Measurements from ENCODE around the gene ABI1. TPM values are rescaled to one million over a fixed set of nuclear protein-coding genes. Genes with fewer than 3 reads are reported as not detected.

The ABI1 gene
- total and polyA plus RNA-seq, 2 of the 13 experiments (the other 11 are each of a cell fraction or from before 2014, with no cell fraction given), result 20.9 to 22.9 TPM

GRCh38 chr10:26697163-26697921 is 163.4 kb downstream of the ABI1 start, which contains the start of gene PDSS1 (continued):
- TF ChIP-seq GATA4 (IDR thresholded peaks at IDR 0.05; ENCODE audit: borderline replicate concordance, low read depth) (no peak), SAP130 (CRISPR knock-in tag; IDR thresholded peaks at IDR 0.05; ENCODE audit: low read depth) (peak; percentile 90), GABPB1 (CRISPR knock-in tag; IDR thresholded peaks at IDR 0.05) (peak; percentile 97), REL (CRISPR knock-in tag; conservative IDR thresholded peaks at IDR 0.05) (no peak), E2F5 (CRISPR knock-in tag; conservative IDR thresholded peaks at IDR 0.05) (no peak; the same call in 1 of the 2 replicates), ZIK1 (CRISPR knock-in tag; IDR thresholded peaks at IDR 0.05; ENCODE audit: borderline replicate concordance, low read depth) (no peak), ZC3H4 (CRISPR knock-in tag; IDR thresholded peaks at IDR 0.05; ENCODE audit: borderline replicate concordance) (no peak), ZC3H13 (CRISPR knock-in tag; IDR thresholded peaks at IDR 0.05) (0 out of 2 replicates have a peak, but pooled peaks have one; percentile 49), ZNF670 (CRISPR knock-in tag; IDR thresholded peaks at IDR 0.05; ENCODE audit: borderline replicate concordance) (0 out of 2 replicates have a peak, but pooled peaks have one; percentile 44), RBM39 (IDR thresholded peaks at IDR 0.05; ENCODE audit: low read depth, low read length, poor library complexity, severe bottlenecking) (peak; percentile 80), ZMYM2 (CRISPR knock-in tag; IDR thresholded peaks at IDR 0.05) (no peak), ZNF761 (CRISPR knock-in tag; conservative IDR thresholded peaks at IDR 0.05) (no peak; the same call in 1 of the 2 replicates), ZNF253 (CRISPR knock-in tag; IDR thresholded peaks at IDR 0.05; ENCODE audit: borderline replicate concordance) (no peak), ZNF468 (CRISPR knock-in tag; IDR thresholded peaks at IDR 0.05) (no peak)
- TF ChIP-seq, protein P1, sequence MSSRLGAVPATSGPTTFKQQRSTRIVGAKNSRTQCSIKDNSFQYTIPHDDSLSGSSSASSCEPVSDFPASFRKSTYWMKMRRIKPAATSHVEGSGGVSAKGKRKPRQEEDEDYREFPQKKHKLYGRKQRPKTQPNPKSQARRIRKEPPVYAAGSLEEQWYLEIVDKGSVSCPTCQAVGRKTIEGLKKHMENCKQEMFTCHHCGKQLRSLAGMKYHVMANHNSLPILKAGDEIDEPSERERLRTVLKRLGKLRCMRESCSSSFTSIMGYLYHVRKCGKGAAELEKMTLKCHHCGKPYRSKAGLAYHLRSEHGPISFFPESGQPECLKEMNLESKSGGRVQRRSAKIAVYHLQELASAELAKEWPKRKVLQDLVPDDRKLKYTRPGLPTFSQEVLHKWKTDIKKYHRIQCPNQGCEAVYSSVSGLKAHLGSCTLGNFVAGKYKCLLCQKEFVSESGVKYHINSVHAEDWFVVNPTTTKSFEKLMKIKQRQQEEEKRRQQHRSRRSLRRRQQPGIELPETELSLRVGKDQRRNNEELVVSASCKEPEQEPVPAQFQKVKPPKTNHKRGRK (CRISPR knock-in tag; IDR thresholded peaks at IDR 0.05), result no peak
- TF ChIP-seq, protein P2, sequence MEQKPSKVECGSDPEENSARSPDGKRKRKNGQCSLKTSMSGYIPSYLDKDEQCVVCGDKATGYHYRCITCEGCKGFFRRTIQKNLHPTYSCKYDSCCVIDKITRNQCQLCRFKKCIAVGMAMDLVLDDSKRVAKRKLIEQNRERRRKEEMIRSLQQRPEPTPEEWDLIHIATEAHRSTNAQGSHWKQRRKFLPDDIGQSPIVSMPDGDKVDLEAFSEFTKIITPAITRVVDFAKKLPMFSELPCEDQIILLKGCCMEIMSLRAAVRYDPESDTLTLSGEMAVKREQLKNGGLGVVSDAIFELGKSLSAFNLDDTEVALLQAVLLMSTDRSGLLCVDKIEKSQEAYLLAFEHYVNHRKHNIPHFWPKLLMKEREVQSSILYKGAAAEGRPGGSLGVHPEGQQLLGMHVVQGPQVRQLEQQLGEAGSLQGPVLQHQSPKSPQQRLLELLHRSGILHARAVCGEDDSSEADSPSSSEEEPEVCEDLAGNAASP (CRISPR knock-in tag; IDR thresholded peaks at IDR 0.05; ENCODE audit: borderline replicate concordance), result peak; percentile 72
- TF ChIP-seq, protein P3, sequence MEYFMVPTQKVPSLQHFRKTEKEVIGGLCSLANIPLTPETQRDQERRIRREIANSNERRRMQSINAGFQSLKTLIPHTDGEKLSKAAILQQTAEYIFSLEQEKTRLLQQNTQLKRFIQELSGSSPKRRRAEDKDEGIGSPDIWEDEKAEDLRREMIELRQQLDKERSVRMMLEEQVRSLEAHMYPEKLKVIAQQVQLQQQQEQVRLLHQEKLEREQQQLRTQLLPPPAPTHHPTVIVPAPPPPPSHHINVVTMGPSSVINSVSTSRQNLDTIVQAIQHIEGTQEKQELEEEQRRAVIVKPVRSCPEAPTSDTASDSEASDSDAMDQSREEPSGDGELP (IDR thresholded peaks at IDR 0.05; ENCODE audit: borderline replicate concordance, low read depth), result no peak
- TF ChIP-seq, protein P4, sequence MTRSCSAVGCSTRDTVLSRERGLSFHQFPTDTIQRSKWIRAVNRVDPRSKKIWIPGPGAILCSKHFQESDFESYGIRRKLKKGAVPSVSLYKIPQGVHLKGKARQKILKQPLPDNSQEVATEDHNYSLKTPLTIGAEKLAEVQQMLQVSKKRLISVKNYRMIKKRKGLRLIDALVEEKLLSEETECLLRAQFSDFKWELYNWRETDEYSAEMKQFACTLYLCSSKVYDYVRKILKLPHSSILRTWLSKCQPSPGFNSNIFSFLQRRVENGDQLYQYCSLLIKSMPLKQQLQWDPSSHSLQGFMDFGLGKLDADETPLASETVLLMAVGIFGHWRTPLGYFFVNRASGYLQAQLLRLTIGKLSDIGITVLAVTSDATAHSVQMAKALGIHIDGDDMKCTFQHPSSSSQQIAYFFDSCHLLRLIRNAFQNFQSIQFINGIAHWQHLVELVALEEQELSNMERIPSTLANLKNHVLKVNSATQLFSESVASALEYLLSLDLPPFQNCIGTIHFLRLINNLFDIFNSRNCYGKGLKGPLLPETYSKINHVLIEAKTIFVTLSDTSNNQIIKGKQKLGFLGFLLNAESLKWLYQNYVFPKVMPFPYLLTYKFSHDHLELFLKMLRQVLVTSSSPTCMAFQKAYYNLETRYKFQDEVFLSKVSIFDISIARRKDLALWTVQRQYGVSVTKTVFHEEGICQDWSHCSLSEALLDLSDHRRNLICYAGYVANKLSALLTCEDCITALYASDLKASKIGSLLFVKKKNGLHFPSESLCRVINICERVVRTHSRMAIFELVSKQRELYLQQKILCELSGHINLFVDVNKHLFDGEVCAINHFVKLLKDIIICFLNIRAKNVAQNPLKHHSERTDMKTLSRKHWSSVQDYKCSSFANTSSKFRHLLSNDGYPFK (CRISPR knock-in tag; IDR thresholded peaks at IDR 0.05; ENCODE audit: borderline replicate concordance), result peak; percentile 41; the same call in 1 of the 2 replicates
- TF ChIP-seq, protein P5, sequence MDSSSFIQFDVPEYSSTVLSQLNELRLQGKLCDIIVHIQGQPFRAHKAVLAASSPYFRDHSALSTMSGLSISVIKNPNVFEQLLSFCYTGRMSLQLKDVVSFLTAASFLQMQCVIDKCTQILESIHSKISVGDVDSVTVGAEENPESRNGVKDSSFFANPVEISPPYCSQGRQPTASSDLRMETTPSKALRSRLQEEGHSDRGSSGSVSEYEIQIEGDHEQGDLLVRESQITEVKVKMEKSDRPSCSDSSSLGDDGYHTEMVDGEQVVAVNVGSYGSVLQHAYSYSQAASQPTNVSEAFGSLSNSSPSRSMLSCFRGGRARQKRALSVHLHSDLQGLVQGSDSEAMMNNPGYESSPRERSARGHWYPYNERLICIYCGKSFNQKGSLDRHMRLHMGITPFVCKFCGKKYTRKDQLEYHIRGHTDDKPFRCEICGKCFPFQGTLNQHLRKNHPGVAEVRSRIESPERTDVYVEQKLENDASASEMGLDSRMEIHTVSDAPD (CRISPR knock-in tag; IDR thresholded peaks at IDR 0.05), result 0 out of 2 replicates have a peak, but pooled peaks have one; percentile 12
